ENCODE measurements around the gene NPR3.
A peak's percentile ranks its signal among the peaks of the same experiment; 100 is the strongest.

NPR3 gene

GRCh38 chr5:32712481-32713360 lies 1.6 kb downstream of the NPR3 start:
- DNase-seq: no peak

- no peak for DNase-seq
Measured at GRCh38 chr5:32713361-32713769, 2.2 kb downstream of the NPR3 start.

- peak; percentile 6 for DNase-seq
Measured at GRCh38 chr5:32713770-32714381, 2.8 kb downstream of the NPR3 start.

- no peak for DNase-seq
Measured at GRCh38 chr5:32714836-32715235, 3.7 kb downstream of the NPR3 start.

- no peak for DNase-seq
Measured at GRCh38 chr5:32720300-32720699, 9.2 kb downstream of the NPR3 start.

- DNase-seq: no peak
Measured at GRCh38 chr5:32721626-32722025, 10.5 kb downstream of the NPR3 start.

- no peak for DNase-seq
Measured at GRCh38 chr5:32722957-32723356, 11.8 kb downstream of the NPR3 start.

GRCh38 chr5:32724526-32724925 lies 13.4 kb downstream of the NPR3 start:
- DNase-seq: no peak

GRCh38 chr5:32726086-32726557 lies 15.0 kb downstream of the NPR3 start:
- DNase-seq: no peak

GRCh38 chr5:32729651-32730050 lies 18.5 kb downstream of the NPR3 start:
- DNase-seq: no peak

GRCh38 chr5:32733590-32734340 lies 22.6 kb downstream of the NPR3 start:
- DNase-seq: no peak

- no peak for DNase-seq
Measured at GRCh38 chr5:32734827-32735378, 23.8 kb downstream of the NPR3 start.

GRCh38 chr5:32735512-32735911 lies 24.4 kb downstream of the NPR3 start:
- no peak for DNase-seq

- no peak for DNase-seq
Measured at GRCh38 chr5:32736842-32737241, 25.7 kb downstream of the NPR3 start.

GRCh38 chr5:32740651-32741050 lies 29.5 kb downstream of the NPR3 start:
- DNase-seq: no peak

- DNase-seq: no peak
Measured at GRCh38 chr5:32745317-32745716, 34.2 kb downstream of the NPR3 start.

- DNase-seq: no peak
Measured at GRCh38 chr5:32752411-32752810, 41.3 kb downstream of the NPR3 start.

- no peak for DNase-seq
Measured at GRCh38 chr5:32753051-32753450, 41.9 kb downstream of the NPR3 start.

GRCh38 chr5:32753765-32754164 lies 42.6 kb downstream of the NPR3 start:
- no peak for DNase-seq

GRCh38 chr5:32754284-32754683 lies 43.2 kb downstream of the NPR3 start:
- DNase-seq: no peak

- DNase-seq: peak; percentile 9
Measured at GRCh38 chr5:32760091-32760509, 49.0 kb downstream of the NPR3 start.

- no peak for DNase-seq
Measured at GRCh38 chr5:32765266-32765665, 54.1 kb downstream of the NPR3 start.

- DNase-seq: no peak
Measured at GRCh38 chr5:32767948-32768467, 56.9 kb downstream of the NPR3 start.
